SIG-M5 (cell line): Measurements from ENCODE around the gene PRKG1.
"Not testable (repeated sequence)": the region's sequence is repeated elsewhere in the genome, so short reads cannot be mapped to it uniquely, and the experiment has no call there.

Source experiments
- DNase-seq: peaks from one replicate; lab custom pipeline; 2025; lab: John Stamatoyannopoulos, UW

The PRKG1 gene

DNA sequence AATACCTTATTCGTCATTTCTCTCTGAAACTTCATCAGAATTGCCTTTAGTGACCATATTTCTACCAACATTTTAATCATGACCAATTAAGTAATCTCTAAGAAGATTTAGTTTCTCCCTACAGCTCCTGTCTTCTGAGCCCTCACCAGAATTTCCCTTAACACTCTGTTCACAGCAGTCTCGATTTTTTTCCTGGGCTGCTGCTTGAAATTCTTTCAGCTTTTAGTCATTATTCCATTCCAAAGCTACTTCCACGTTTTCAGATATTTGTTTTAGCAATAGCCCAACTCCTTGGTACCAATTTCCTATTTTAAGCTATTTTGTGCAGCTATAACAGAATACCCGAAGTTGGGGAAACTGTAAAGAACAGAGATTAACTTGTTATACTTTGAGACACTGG, 1047.4 kb downstream of the PRKG1 start:
- no peak for DNase-seq

DNA sequence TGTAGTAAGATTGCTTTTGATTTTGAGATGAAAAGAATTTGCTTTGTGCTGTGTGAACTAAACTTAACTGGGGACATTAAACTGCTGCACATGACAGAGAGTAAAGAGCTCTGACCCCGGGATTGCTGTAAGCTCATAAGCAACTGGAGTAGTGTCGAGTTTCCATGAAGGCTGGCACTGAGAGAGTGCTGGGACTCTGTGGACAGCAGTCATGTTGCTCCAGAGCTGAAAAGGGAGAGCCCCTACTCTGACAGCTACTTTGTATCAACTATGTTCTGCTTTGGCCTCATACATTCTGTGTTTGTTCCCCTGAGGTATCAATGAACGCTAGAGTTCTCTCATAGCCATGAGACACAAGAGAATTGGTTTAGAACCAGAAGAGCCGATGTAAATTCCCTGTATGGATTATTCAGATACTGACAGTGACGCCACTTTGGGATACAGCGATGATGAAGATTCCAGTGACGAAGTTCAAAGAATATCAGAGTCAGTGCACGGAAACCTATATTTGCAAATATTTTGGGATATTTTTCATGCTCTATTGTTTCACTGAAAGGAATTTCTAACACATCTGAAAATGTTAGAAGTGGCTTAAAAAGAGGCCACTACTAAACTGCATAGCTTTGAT, 1053.9 kb downstream of the PRKG1 start:
- DNase-seq = no peak

DNA sequence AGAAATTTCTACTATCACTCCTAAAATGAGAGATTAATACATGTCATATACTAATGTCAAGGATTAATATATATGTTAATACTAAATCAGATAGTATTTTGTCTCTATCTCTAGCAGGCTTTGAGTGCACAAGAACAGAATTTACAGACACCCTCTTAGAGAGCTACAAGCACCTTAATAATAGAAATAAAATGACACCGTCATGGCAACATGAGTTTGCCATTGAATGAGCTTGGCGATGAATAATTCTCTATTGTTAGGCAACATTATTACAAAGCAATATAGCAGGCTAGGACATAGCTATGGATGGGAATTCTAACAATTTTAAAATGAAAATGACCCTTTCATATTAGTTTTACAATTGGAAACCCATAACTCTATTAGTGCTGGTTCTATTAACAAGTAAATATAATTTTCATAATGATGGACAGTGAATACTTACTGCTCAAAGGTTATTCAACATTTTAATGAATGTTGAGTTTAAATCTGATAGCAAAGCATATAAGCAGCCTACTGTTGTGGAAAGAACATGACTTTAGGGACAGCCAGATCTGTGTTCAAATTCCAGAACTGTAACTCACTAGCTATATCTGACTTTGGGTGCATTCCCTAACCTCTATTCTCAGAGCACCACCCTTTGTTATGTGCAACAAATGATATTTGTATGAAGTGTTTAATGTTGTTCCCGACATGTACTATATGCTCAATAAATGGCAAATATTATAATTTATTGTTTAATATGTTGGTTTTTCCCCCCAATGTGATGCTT, 1055.3 kb downstream of the PRKG1 start:
- DNase-seq = no peak

DNA sequence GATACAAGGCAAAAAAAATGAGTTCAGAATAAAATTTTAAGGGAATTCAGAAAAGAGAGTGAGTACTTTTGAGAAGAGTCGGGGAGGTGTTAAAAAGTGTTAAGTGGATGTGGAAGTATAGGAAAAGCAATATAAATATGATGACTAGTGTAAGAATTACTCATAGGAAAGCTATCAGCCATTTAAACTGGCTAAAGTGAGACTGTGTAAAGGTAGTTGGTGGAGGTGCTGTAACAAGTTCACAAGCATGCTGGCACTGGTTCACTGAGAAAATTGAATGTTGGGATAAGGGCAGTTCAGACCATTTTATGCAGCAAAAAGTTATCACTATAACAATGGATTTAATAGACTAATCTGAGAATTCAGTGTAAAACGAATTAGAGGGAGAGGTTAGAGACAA, 1060.8 kb downstream of the PRKG1 start:
- DNase-seq = no peak

DNA sequence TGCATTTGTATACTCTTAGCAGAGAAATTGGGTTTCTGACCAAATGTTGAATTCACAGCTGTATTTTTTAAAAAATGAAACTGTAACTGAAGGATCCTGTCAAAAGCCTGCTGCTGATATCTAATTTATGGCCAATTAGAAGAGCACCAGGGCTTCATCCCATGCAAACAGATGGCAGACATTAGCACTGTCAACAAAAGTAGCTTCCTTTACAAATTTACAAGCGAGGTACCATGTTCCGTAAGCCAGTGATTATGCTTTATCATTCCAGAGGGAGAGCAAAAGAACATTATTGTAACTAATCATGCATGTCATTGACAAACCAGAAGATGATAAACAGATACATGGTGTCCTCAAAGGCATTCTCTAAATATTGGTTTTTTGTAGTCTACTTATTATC, 1062.6 kb downstream of the PRKG1 start:
- DNase-seq = no peak

DNA sequence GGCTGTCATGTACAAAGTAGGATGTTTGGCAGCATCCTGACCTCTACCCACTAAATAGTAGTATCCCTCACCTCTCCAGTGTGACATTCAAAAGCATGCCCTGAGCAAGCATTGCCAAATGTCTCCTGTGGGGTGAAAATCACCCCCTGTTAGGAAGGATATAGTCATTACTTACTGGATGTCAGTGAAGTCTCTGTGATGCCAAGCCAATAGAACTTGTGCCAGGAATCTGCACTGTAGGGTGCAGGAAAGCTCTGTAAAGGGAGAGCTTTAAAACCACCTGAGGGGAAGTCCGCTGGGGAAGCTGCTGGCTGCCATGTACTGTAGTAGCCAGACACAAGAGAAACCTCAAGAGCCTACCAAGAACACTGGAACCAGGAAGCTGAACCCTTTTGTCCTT, 1069.1 kb downstream of the PRKG1 start:
- no peak for DNase-seq

DNA sequence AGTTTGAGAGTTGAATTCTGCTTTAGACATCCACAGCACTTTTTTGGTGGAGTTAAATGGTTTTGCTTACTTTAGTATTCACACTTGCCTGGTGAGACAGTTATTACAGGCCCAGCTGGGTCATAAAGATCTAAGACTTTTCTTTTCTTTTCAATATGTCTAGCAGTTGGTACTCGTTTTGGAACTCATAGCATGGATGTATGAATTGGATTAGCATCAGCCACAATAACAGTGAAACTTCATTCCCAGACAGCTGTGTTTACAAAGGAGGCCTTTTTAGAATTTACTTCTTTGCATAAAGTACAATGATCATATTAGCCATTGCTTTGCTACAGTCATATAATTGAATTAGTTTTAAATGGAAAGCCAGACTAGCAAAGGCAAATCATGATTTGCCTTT, 1071.3 kb downstream of the PRKG1 start:
- DNase-seq = no peak

DNA sequence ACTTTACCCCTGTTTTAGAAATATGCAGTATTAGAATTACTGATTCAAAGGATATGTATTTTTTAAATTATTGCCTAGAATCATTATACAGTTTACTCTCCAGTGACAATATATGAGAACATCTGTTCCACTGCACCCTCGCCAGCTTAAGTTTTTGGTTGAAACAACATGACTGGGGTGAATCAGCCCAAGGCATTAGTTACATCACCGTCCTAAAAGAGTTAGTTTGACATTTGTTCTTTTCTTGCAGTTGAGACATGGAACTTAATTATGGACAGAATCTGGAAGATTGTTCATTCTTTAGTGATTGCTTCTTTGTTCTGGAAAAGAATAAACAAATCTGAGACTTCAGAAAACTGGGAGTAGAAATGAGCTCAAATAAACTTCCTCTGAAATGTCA, 1072.5 kb downstream of the PRKG1 start:
- no peak for DNase-seq

DNA sequence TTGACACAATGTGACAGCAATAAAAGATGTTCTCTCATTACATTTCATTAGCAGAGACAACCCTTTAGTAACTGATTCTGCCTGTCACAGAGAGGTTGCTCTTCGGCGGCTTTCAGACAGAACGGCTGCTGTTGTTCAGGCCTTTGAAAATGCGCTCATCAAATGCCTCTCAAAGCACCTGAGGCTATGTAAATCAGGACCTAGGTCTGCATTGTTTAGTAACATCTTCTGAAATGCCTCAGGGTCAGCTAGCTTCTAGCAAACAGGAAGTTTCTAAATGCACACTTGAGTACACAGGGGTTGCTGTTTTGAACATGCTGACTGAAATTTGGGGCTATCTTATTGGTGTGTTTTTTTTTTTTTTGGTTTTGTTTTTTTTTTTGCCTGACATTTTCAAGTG, 1096.5 kb downstream of the PRKG1 start:
- DNase-seq = no peak

DNA sequence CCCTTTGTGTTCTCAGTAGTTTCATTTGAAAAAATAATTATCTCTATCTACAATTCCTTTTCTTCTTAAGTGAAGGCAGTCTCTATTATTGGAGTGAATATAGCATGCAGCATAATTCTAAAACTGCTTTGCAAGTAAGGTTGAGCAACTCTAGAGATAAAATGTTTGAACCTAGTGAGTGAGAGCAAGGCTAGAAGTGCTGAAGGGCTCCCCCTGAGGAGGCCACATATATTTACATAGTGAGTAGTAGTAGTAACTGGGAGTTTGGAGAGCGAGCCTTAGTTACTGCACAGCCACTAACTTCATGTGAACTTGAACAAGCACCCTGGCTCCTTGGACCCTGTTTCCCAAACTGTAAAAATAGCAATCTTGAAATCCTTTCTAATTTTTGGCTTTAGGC, 1098.3 kb downstream of the PRKG1 start:
- no peak for DNase-seq

DNA sequence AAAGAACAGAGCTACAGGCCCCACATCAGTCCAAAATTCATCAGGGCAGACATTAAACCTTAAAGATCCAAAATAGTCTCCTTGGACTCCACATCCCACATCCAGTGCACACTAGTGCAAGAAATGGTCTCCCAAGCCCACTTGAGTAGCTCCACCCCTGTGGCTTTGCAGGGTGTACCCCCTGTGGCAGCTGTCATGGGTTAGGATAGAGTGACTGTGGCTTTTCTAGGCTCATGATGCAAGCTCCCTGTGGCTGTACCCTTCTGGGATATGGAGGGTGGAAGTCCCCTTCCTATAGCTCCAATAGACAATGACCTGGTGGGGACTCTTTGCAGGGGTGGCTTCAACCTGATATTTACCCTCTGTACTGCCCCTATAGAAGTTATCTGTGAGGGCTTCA, 1111.0 kb downstream of the PRKG1 start:
- no peak for DNase-seq

DNA sequence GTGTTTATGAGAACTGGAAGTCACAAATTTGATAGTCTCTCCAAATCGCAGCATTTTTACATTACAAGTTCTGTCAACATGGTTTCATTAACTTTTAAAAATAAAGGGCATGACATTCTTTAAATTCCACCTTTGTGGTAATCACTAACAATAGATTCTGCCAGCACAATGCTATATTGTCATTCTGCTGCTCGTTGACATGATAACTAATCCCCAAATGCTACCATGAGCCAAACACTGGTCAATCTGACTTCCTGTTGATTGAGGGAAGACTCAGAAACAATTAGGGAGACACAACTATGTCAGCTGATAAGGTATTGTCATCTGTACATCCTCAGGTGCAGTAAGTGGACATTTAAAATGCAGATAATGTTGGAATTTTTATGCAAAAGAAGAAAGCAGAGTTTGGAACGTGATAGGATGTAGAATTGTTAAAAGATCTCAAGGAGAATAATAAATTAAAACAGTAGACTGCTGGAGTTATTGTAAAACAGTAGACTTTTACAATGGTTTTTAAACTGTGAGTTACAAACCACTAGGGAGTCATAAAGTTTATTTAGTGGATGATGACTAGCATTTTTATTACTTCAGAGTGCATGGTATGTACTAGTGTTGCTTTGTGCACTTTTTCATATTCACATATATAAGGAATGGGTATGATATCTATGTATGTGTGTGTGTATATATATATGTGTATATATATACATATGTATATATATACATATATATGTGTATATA, 1113.4 kb downstream of the PRKG1 start:
- no peak for DNase-seq

DNA sequence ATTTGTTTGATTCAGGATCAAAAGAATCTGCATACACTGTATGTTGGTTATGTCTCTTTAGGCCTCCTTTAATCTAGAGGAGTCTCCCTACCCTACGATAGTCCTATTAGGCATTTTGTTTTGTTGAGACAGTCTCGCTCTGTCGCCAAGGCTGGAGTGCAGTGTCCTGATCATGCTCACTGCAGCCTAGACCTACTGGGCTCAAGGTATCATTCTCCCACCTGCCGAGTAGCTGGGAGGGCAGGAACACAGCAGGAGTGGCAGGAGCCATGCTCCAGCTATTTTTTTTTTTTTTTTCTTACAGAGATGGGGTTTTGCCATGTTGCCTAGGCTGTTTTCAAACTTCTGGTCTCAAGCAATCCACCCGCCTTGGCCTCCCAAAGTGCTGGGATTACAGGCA, 1116.8 kb downstream of the PRKG1 start:
- DNase-seq = no peak

DNA sequence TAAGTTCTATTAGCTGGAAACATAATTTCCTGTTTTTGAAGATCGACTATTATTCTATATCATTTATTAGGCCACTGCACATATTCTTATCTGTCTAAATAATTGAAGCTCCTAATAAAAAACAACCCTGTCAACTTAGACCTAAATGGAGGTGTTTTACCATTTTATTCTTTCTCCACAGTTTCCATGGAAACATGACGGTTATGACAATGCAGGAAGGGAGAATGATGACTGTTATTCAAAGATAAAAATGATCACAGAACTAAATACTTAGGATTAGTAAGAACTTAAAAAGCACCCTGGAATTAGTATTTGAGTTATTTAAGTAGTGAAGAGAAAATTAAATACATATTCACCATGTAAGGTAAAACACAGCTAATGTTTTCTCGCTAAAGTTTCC, 1119.9 kb downstream of the PRKG1 start:
- DNase-seq = no peak

DNA sequence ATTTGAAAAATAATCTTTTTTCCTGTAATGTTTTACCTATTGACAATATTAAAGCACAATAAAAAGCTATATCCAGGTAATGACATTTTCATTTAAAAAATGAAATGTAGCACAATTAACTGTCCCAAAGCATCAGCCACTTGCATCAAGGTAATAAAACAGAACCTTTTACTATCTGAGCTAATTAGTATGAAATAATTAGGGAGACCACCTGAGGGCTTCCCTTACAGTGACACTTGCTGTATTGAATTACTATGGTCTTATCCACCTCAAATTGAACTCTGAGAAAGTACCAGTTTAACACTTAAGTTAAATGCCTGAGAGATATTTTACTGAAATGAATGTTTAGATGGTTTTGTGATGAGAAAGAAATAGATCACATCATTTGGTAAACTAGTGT, 1120.4 kb downstream of the PRKG1 start:
- no peak for DNase-seq

DNA sequence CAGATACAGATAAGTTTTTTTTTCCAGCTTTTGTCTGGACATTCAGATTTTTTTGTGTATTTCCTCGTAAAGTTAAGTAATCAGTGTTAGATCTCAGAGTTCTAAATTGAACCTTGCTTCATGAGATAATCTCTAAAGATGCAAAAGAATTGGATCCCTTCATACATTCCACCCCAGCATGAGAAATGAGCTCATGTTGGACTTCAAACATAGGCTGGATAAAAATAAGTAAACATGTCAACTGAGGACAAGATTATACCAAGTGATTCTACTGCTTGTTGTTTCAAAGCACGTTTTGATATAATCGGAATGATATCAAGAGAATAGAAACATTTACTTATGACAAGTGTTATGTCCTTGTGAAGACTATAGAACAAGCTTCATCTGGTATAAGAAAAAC, 1122.8 kb downstream of the PRKG1 start:
- no peak for DNase-seq

DNA sequence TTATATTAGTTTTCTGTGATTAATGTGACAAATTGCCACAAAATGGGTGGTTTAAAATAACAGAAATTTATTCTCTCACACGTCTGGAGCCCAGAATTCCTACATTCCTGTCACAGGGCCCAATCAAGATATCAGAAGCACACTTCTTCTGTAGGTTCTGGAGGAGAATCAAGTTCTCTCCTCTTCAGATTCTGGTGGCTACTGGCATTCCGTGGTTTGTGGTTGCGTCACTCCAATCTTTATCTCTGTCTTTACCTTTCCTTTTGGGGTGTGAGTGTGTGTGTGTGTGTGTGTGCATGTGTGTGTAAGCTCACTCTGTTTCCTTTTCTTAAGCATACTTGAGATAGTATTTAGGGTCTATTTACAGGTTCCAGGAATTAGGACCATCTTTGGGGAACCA, 1124.3 kb downstream of the PRKG1 start:
- DNase-seq = no peak

DNA sequence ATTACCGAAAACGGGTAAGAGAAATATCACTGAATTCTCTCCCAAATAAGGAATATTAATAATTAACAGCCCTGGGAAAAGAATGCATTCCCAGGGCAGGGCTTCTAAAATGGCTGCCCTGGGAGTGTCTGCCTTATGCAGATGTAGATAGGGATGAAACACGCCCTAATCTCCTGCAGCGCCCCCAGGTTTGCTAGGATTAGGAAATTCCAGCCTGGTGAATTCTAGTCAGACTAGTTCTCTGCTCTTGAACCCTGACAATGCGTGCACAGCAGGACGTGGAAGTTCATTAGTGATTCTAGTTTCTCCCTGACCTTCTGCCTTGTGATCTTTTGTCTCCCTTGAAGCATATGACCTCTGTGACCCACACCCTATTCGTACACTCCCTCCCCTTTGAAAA, 1130.6 kb downstream of the PRKG1 start:
- DNase-seq = not testable (repeated sequence)

DNA sequence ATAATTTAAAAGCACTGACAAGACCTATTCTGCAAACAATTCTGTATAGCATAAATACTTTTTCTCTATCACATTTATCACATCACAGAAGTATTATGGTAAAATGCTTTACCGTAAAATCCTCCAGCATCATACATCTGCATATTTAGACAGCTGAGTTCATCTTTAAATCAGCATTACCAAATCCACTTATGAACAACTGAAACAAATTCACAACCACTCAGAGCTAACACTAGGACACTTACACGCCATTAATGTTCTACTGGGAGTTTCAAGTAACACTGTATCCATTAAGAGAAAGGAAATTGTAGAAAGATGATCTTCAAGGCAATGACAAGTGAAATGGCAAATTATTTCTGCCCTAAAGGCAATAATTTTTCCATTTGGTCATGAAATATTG, 1134.1 kb downstream of the PRKG1 start:
- no peak for DNase-seq

DNA sequence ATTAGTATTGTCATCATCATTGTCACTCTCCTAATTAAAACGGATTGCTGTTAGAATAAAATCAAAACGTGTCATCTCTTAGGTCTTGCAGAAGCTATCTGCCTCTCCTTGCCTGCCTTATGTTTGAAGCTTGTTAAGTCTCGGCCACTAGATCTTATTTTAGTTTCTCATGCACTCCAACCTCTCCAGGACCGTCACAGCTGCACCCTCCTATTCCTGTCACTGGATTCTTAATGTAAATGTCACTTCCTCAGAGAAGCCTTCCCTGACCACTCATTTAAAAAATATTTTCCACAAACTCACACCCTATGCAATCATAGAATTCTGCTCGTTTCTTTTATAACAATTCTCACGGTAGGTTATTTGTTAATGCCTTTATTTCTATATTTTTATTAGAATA, 1135.9 kb downstream of the PRKG1 start:
- no peak for DNase-seq

DNA sequence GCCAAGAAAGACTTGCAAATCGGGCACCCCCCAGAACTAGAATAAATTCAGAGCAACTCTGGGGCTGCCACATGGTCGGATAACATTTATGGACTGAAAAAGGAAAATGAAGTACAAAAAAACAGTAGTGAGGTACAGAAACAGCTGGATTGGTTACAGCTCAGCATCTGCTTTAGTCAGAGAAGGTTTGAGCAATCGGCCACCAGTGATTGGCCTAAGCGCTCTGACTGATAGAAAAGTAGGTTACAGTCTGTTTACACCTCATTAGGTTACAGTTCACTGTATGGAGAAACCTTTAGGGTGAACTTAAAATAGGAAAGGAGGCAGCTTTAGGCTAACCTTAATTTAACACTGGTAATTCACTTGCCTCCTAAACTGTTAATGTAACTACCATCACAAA, 1137.8 kb downstream of the PRKG1 start:
- no peak for DNase-seq

DNA sequence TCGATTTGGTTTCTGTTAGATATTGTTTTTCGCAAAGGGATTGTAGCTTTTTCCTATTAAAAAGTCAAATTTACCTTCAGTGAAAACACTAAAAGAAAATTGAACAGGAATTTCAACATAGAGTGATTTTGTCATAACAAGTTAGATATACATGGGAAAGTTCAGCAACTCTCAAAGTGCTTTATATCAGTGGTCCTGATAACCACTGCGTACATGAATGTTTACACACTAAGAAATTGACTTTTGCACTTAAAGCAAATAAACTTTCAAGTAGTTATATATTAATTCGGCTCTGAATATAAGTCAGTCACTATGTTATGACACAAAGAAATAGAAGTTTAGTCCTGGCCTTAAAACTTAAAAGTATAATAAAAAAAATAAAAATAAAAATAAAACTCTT, 1138.5 kb downstream of the PRKG1 start:
- no peak for DNase-seq

DNA sequence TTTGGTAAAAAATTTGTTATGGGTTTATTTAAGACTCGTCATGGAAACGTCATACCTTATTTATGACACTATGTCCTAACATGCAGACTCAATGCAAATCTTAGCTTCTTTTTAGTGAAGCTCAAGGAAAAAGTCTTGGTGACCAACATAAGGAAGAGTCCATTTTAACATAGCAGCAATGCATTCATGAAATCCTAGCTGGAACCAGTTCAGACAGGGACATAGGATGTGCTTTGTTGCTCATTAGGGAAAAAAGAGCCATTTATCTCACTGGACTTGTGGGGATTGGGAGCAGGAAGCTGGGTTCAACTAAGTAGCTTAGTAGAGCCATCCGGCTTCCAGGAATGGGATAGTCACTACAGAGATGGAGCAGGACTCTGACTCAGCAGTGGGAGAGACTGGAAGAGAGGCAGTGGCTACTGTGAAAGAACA, 1139.0 kb downstream of the PRKG1 start:
- no peak for DNase-seq
